ENCODE measurements around the gene PHLDB3.
"Not testable (repeated sequence)": the region's sequence is repeated elsewhere in the genome, so short reads cannot be mapped to it uniquely, and the experiment has no call there.

The PHLDB3 gene

DNA sequence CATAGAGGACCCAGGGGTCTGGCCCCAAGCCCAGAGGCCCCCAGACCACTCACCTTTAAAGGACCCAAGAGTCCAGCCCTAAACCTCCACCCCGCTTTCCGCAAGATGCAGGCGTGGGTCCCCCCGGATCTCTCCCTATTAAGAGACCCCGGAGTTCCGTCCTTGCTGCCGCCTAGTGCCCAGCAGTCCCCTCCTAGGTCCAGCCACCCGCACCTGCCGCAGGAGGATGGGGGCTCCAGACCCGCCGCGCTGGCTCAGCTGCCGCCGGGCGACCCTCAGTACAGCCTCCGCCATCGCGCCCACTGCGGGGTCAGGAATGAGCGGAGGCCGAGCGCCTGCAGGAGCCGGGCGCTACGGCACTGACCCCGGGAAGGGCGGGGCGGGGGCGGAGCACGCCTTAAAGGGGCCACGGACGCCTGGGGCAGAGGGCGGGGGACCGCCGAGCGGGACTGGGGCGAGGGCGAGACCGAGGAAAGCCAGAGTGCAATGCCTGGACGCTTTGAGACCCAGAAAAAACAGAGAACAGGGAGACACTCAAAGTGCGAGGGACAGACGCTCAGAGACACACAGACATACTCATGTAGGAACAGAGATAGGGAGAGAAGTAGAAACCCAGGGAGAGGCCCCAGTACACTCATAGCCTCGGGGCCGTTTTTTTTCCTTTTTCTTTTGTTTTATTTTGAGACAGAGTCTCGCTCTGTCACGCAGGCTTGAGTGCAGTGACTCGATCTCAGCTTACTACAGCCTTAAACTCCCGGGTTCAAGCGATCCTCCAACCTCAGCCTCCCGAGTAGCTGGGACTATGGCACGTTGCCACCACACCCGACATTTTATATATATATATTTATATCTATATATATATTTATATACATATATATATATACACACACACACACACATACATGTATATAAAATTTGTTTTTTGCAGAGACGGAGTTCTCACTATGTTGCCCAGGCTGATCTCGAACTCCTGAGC, 22.6 kb upstream of the PHLDB3 start, which contains the start of gene ETHE1:
Gene ETHE1, minus strand, starts transcription at position 318 of the 976 bp plus-strand sequence. Its CDS starts 24 bp downstream, at position 294.
- DNase-seq: peak; percentile 91

DNA sequence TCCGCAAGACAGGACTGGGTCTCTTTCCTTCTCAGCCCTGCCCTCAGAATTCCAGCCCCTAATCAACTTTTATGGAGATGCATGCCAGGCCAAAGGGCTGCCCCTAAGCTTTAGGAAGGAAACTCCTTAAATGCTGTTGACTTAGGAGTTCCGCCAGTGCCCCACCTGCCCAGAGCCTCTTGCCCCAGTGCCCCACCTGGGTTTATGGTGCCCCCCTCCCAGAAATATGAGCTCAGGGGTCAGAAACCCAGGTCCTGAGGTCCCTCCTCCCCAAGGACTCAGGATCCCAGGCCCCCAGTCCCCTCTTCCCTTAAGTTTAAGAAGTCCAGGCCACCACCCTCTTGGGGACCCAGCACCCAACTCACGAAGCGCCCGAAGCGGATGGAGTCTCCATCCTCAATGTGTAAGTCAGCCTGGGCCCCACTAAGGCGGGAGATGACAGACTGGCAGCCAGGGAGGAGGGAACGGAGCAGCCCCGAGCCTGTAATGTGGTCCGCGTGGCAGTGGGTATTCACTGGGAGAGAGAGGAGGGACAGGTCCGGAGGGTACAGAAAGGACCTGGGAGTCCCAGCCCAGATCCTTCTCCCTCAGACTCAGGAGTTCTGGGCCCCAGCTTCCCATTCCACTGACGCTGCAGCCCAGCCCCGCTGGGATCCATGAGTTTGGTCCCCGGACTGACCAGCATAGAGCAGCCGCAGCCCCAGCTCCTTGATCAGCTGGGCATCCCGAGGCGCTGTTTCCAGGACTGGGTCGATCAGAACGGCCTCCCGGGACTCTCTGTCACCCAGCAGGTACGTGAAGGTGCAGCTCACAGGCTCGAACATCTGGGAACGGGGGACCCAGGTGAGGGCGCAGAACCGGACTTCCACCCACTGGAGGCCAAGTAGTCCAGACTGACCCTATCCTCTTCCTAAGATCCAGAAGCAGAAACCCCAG, 21.6 kb upstream of the PHLDB3 start:
- DNase-seq: peak; percentile 70

DNA sequence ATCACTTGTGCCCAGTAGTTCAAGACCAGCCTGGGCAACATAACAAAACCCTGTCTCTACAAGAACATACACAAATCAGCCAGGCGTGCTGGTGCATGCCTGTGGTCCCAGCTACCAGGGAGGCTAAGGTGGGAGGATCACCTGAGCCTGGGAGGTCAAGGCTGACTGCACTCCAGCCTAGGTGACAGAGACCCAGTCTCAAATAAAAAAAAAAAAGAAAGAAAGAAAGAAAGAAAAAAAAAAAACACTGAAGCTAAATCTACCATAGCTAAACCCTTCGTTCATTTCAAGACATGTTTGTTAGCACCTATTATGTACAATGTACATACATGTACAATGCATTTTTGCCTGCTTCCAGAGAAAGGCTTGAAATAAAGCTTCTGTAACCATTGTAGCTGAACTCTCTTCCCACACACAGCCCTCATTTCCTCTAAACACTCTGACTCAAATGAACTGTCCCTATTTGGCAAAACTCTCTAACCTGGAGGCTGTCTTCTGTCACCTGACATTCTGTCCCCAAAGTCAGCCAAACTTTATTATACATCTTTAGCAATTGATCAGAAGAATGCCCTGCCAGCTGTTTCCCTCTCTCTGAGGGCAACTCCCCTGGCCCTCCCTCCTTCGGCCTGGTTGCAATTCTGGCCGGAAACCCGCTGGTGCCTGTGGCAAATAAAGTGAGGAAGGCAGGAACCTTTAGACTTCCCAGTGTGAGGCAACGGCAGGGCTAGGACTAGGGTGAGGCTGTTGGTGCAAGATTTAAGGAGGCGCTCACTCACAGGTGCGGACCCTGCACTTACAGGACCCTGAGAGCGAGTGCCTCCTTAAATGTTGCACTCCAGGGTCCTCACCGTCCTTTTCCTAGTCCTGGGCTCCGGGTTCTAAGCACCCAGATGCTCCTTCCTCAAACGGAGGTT, 20.6 kb upstream of the PHLDB3 start:
- peak; percentile 80 for DNase-seq

DNA sequence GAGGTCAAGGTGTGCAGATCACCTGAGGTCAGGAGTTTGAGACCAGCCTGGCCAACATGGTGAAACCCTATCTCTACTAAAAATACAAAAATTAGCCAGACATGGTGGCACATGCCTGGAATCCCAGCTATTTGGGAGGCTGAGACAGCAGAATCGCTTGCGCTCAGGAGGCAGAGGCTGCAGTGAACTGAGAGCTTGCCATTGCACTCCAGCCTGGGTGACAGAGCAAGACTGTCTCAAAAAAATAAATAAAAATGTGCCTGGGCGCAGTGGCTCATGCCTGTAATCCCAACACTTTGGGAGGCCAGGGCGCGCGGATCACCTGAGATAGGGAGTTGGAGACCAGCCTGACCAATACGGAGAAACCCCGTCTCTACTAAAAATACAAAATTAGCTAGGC, 19.1 kb upstream of the PHLDB3 start:
- not testable (repeated sequence) for DNase-seq

DNA sequence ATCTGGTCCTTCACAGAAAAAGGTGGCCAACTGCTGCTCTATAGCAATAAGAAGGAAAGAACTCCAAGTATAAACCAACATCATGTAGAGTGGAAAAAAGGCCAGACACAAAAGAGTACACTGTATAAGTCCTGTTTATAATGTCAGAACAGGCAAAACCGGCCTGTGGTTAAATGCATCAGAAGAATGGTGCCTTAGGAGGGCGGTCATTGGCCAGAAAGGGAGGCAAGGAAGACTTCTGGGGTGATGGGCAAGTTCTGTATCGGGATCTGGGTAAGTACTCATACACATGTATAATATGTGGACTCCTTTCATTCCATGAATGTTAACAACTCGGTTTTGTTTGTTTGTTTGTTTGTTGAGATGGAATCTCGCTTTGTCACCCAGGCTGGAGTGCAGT, 18.4 kb upstream of the PHLDB3 start:
- no peak for DNase-seq

DNA sequence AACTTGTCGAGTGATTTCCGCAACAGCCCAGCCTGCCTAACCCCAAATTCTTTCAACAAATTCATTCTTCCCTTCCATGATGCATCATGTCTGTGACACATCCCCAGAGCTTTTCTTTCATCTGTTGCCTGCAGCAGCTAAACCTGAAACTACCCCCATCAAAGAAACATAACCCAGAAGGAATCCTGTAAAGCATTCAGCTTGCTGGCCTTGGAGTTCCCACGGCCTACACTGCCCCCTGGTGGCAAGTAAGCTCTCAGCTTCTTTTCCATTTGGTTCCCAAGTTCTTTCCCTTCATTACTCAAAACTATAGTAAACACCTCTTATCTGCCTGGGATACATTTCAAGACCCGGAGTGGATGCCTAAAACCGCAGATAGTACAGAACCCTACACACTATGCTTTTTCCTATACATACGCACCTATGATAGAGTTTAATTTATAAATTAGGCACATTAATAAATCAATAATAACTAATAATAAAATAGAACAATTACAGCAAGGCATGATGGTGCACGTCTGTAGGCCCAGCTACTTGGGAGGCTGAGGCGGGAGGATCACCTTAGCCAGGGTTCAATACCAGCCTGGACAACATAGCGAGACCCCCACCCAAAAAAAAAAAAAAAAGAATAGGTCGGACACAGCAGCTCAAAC, 15.0 kb upstream of the PHLDB3 start:
- peak; percentile 88 for DNase-seq

DNA sequence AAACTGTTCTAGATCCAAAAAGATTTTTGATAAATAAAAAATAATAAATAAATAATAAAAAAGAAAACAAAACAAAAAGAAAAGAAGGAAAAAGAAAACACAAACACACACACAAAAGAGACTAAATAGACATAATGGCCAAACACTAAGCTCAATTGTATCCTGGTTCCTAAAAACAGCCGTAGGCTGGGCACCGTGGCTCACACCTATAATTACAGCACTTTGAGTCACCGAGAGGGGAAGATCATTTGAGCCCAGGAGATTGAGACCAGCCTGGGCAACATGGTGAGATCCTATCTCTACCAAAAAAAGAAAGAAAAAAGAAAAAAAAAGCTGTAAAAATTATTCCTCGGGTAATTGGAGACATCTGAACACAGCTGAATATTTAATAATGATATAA, 13.5 kb upstream of the PHLDB3 start:
- DNase-seq: no peak

DNA sequence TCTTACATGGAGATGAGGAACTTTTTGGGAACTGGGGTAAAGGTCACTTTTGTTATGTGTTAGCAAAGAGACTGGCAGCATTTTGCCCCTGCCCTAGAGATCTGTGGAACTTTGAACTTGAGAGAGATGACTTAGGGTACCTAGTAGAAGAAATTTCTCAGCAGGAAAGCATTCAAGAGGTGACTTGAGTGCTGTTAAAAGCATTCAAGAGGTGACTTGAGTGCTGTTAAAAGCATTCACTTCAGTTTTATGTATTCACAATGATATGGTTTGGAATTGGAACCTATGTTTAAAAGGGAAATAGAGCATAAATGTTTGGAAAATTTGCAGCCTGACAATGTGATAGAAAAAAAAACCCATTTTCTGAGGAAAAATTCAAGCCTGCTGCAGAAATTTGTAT, 7.9 kb upstream of the PHLDB3 start:
- not testable (repeated sequence) for DNase-seq

DNA sequence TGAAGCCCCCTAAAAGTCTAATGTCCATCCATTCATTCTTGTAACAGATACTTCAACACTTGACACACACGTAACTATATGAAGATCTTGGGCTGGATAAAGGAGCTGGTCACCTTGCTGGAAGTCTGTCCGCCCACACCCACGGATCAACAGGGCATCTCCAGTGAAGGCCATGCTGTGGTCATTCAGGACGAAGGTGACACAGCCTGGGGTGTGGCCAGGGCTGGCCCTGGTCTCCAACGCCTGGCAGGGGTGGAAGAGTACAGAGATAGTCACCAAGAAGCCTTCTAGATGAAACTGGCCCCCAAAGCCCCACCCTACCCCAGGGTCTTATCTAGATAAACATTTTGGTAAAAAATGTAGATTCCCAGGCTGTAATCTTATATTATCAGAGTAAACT, 6.8 kb upstream of the PHLDB3 start:
- no peak for DNase-seq

DNA sequence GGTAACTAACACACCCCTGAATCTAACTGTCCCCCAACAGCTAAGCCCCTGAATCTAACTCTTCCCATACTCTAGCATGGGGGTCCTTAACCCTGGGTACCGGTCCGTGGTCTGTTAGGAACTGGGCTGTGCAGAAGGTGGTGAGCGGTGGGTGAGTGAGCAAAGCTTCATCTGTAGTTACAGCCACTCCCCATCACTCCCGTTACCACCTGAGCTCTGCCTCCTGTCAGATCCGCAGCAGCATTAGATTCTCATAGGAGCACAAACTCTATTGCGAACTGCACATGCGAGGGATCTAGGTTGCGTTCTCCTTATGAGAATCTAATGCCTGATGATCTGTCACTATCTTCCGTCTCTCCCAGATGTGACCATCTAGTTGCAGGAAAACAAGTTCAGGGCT, 6.2 kb upstream of the PHLDB3 start:
- no peak for DNase-seq

DNA sequence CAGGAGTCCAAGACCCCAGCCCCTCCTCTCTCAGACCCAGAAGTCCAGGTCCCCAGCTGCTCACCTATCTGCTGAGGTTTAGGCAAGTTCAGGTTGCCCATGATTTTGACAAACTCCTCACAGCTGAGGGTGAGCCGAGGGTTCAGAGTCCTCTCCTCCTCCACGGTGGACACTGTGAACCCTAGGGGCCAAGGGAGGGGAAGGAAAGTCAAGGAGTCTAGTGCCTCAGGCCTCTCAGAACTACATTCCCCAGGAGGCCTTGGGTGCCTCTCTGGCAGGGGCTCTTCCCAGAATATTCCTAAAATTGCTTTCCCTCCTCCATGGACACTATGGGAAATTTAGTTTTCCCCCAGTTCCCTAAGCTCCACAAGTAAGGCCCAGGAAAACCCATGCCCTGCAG, 3.3 kb upstream of the PHLDB3 start:
- no peak for DNase-seq

DNA sequence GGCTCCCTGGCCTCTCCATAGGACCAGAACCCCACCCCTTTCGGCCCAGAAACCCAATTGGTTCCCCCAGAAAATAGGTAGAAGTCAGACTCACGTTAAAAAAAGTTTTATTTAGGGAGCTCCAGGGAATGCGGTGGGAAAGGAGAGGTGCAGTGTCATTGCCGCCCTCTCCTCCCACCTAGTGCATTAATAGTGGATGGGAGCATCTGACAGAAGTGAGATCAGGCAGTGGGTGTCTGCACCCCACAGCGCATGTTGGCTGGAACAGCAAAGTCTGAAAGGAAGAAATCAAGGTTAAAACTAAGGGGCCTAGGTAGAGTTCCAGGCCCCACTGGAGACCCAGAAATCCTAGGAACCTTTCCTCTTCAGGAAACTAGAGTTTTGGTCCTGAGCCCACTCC, 2.1 kb upstream of the PHLDB3 start:
- DNase-seq: no peak

DNA sequence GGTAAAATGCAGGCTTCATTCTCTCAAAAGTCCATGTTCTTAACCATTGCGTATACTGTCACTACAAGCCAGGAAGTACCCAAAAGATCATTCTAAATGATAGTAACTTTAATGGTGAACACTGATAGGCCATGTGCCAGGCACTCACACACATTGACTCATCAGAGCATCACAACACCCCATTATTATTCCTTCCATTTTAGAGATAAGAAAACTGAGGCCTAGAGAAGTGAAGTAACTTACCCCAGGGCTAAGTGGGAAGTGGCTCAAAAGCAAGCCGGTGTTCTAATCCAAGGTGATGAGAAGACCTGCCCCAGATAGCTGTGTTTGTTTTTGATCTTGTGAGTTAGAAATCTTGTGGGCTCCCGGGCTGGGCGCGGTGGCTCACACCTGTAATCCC, 1.4 kb upstream of the PHLDB3 start:
- DNase-seq: no peak

DNA sequence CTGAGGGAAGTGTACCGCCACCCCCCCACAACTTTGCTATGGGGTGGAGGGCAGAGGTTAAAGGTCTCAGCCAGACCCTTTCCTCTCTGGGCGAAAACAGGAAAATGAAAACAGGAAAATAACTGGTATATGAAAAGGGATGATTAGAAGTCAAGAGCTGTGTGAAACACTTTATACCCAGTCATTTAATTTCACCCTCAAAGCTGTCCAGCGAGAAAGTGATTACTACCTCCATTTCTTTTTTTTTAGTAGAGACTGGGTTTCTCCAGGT, 575 bp upstream of the PHLDB3 start:
- DNase-seq: no peak

DNA sequence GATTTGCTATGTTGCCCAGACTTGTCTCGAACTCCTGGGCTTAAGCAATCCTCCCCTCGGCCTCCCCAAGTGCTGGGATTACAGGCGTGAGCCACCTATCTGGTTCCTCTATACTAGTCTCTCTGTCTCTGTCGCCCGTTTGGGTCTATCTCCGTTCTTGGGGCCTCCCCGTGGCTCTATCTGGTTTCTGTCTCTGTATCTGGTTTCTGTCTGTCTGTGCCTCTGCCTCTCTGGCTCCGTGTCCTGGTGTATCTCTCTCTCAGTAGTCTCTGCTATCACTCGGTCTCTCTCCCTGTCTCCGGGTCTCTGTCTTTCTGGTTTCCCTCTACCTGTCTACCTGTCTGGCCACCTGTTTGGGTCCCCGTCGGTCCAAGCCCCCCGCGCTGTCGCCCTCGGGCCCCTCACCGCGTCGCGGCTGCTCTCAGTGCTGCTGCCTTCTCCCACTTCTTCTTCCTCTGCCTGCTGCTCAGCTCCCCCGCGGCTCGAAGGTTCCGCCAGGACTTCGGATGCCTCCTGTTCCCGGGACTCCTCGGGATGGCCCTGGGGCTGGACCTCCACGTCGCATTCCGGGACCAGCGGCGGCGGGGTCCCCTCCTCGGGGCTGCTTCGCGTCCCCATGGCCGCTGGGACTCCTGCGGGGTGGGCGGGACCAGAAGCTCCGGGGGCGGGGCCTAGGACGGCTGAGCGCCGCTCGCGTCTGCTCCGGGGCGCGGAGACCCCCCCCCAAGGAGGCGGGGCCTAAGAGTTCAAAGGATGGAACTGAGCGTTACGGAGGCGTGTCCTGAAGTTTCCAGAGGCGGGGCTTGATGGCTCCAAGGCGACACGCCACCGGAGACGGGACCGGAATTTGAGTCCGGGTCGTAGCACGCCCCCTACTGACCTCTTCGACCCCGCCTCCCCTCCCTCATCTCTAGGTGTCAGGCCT, 783 bp downstream of the PHLDB3 start:
- DNase-seq: peak; percentile 99

DNA sequence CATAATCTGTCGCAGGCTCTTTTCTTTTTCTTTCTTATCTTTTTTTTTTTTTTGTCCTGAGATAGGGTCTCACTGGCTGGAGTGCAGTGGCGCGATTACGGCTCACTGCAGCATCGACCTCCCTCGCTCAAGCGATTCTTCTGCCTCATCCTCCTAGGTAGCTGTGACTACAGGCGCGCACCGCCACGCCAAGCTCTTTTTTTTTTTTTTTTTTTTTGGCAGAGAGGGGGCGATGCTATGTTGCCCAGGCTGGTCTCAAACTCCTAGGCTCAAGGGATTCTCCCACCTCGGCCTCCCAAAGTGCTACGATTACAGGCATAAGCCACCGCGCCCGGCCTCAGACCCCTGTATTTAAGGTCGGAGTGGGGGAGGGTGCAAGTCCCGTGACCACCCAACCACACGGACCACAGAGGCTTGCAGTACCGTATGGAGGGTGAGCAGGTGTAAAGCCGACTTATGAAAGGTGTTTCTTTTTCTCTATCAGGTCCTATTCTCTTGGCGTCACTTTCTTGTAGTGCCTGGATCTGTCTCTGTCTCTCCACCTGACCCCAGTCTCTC, 2.0 kb downstream of the PHLDB3 start:
- DNase-seq: no peak

DNA sequence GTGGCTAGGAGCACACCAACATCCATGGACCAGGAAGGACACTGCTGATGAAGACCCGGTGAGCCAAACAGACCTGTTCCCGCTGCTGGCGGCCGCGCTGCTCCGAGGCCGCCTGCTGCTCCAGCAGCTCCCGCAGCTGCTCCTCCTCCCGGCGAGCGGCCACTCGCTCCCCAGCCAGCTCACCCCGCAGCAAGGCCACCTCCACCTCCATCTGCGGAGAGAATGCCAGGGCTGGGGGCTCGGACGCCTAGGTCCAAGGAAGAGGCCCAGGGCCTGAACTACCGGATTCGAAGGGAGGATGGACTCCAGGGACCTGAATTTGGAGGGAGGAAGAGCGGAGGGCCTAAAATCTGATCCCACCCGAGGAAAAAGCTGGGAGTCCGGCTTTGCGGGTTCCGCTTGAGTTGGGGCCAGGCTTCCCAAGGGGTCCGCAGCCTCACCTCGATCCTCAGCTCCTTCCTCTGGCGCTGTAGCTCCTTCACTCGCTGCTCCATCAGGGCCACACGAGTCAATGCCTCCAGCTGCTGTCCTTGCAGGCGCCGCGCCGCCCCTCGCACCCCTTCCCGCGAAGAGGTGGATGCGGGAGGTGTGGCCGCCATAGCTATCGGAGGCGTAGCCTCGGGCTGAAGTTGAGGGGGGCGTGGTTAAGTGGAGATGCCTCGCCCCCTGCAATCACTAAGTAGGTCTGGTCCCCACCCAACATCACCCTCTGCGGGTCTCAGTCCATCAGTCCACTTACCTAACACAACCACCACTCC, 2.7 kb downstream of the PHLDB3 start:
- no peak for DNase-seq

DNA sequence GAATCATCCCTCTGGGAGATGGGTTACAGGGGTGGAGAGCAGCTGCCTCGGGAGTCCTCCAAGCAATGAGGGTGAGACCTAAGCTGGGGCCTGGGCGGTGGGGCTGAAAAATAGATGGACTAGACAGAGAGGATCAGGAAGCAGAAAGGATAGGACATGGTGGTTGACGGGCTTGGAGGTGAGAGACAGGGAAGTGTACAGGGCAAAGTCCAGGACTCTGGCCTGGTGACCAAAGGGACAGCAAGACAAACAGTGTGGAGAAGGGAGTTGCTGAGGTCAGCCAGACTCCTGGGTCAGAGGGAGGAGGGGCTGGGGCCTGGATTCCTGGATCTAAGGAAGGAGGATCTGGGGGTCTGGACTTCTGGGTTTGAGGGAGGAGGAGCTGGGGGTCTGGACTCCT, 5.5 kb downstream of the PHLDB3 start:
- no peak for DNase-seq

DNA sequence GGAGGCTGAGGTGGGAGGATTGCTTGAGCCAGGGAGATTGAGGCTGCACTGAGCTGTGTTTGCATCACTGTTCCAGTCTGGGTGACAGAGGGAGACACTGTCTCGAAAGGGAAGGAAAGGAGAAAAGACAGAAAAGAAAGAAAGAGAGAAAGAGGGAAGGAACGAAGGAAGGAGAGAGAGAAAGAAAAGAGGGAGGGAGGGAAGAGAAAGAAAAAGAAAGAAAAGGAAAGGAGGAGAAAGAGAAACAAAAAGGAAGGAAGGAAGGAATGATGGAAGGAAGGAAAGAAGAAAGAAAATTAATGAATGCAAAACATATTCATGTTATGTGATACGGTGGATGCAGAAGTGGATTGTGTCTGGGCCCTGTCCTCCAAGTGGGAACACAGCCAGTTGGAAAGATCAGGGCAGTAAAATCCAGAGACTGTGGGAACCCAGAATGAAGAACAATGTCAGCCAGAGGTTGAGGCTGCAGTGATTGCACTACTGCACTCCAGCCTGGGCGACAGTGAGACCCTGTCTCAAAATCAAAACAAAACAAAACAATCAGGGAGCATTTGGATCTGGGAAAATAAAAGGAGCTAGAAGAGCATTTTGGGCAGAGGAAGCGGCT, 6.2 kb downstream of the PHLDB3 start:
- DNase-seq: no peak
